Stimulated activated CD4-positive, alpha-beta T cell treated with anti-CD3 and anti-CD28 coated beads, TNF-alpha, amount 100 ng/mL, for 48 hours (primary cell): ENCODE measurements around the gene NXN.
"Not testable (repeated sequence)": the region's sequence is repeated elsewhere in the genome, so short reads cannot be mapped to it uniquely, and the experiment has no call there.

Source experiments
- DNase-seq, 3 donors: peaks; one replicate each; pipeline ENCODE4 v3.0.0-alpha.2; 2020; ENCODE audit warnings: low read depth in 3 of 3

The NXN gene

GRCh38 chr17:1006054-1006453 lies 26.5 kb upstream of the NXN start:
- no peak for DNase-seq

DNA sequence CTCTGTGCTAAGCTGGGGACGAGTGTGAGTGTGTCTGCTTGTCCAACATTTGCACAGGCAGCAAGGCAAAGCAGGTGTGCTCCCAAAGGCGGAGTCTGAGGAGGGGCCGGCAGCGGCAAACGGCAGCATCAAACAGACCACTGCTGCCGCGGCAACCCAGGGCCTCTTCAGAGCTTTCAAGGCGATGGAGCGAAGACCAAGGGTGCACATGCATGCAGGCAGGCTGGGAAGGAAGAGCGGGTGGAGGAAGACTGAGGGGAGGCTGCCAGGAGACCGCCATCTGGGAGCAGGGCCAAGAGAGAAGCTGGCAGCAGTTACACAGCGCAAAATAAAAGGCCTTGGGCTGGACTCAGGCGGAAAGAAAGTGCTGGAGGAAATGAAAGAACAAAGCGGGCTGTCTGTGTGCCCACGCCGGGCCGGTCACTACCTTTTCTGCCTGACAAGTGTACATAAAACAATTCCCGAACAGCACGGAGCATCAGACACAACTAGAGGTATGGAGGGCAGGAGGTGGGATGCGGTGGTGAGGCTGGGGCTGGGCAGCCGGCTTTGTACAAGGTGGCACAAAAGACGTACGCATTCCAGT lies 25.9 kb upstream of the NXN start:
- DNase-seq, result no peak

GRCh38 chr17:1004769-1005295 lies 25.3 kb upstream of the NXN start:
- DNase-seq, result no peak

- DNase-seq, result no peak
These were observed 24.6 kb upstream of the NXN start for GRCh38 chr17:1003972-1004768.

DNA sequence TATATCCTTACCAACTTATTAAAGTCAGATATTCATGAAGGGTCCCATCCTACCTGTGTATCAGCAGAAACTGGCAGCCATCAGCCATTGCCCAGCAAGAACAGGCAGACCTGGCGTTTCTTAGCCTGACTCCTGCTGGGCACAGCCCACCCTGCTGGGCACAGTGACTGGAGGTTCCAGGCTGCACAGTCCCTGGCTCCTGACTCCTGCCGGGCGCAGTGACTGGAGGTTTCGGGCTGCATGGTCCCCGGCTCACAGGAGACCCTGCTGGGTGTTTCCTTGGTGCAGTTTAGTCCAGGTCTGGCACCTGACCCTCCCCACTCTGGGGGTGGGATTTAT lies 24.0 kb upstream of the NXN start:
- no peak for DNase-seq

DNA sequence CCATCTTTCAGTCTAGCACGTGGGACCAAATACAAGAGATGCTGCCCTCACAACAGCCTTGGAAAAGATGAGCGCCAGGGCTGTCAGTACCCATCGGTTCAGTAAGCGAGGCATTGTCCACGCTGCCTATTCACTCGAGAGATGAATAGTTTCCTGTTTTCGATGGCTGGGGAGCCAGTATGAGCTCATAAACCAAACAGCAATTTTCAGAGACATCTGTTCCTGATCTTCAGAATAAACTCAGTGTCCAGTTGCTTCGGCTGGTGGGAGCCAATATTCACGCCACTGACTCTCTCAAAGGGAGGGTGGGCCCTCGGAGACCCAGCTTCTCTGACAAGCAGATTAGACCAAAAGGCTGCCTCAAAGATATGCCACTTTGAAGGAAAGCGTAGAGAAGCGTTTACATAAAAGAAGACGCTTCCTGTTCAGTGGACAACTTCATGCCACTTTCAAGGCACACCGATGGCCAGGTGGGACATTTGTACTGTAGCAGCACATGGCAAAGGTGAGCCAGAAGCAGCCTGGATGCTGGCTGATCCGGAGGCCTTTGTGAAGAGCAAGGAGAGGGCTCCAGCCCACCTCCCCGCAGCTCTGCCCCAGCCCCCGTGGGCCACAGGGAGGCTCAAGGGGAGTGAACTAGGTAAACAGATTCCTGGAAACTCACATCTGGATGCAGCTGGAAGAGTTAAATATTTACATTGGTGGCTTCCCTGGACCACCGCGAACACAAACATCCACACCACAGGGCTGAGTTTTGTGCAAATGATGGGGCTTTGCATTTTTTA lies 23.4 kb upstream of the NXN start:
- no peak for DNase-seq

DNA sequence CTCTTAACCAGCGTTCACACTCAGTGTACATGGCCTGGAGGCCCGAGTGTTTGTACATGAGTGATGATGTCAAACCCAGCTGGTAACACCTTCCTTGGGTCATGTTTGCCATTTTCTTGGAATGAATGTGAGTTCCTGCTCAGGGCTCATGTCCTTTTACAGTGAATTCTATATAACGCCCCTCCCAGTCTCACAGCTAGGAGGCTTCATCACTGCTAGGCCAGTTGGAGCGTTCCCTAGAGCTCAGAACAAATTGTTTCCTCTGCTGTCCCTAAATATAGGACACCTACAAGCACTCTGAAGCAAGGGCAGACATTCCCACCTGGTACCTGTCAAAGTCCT lies 22.8 kb upstream of the NXN start:
- no peak for DNase-seq

DNA sequence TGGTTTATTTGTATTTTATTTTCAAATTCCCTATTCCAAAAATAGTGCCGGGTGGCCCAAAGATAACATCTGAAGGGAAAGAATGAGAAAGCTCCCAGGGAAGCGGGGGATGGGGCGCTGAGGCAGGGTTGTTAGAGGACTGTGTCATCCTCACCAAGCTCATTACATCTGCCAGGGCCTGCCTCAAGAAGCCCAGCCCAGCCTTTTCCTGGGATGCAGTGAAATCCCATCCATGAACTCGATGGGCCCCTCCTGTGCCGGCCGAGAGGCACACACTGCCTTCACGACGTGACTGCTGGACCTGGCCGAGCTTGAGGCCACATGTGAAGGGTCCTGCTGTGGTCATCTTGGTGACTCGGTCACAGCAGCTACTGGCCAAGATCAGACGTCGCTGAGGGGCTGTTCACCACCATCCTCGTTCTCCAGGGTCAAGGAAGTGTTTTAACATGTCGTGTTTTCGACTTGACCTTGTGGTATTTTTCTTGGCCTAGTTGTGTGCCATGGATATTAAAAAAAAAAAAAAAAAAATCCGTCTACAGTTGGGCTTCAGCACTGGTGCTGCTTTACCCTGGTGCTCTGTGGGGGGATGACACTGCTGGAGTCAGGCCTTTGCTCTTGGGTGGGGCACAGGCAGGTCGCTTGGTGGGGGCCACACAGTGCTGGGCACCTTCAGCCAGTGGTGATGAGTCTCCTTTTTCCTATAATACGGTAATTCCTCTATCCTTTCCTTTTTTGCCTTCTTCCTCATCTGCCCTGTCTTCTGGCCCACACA lies 22.2 kb upstream of the NXN start:
- no peak for DNase-seq

- no peak for DNase-seq
These were observed 21.3 kb upstream of the NXN start for GRCh38 chr17:1000597-1001461.

GRCh38 chr17:998111-998510 lies 18.5 kb upstream of the NXN start:
- DNase-seq, result no peak

- peak; percentile 76 to 89 (median 88) for DNase-seq
These were observed 17.2 kb upstream of the NXN start, which contains the start of gene TIMM22 for GRCh38 chr17:996554-997344. Gene TIMM22 (plus strand): TSS chr17:997129. CDS start chr17:997143, 14 bp downstream.

DNA sequence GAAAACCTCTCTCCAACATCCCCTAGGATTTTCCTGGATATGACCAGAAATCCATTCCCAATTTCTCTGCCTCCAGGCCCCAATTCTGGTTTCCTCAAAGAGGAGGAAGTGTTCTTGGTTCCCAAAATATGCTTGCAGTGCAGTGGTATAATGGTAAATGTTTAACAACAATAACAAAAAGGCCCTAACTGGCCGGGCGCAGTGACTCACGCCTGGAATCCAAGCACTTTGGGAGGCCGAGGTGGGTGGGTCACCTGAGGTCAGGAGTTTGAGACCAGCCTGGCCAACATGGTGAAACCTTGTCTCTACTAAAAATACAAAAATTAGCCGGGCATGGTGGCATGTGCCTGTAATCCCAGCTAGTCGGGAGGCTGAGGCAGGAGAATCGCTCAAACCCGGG lies 15.7 kb upstream of the NXN start:
- DNase-seq, result not testable (repeated sequence)

DNA sequence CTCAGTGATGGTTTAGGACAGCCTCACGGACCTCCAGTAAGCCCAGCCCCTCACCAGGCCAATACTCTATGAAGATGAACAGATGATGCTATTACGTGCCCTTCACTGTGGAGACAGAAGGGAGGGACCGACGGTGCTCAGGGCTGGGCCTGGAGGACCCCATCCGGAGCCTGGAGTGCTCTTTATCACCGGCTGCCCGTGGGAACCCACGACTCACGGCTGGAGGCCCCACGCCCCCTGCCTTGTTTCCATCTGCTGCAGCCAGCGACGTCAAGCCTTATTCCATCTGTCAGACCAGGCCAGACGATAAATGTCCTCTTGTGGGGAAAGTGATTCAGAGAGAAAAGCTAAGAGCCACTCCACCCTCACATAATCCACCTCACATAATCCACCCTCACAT lies 13.4 kb upstream of the NXN start:
- DNase-seq, result no peak

GRCh38 chr17:988561-988960 lies 9.0 kb upstream of the NXN start:
- no peak for DNase-seq

DNA sequence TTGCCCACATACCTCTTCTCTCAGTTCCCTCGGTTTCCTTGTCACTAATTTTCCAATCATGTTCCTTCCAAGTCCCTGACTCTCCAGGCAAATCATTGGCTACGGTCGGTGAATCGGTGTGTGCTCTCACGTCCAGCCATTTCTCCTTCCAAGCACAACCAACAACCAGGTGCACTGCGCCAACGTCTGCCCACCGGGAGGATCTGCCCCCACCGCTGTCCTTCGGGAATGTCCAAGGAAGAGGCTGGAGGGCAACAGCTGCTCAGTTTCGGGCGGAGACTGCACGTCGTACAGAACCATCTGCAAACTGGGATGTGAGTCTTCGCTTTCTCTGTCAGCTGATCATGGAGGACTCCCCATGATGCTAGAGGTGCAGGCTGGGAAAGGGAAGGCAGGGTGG lies 8.4 kb upstream of the NXN start:
- DNase-seq, result no peak

DNA sequence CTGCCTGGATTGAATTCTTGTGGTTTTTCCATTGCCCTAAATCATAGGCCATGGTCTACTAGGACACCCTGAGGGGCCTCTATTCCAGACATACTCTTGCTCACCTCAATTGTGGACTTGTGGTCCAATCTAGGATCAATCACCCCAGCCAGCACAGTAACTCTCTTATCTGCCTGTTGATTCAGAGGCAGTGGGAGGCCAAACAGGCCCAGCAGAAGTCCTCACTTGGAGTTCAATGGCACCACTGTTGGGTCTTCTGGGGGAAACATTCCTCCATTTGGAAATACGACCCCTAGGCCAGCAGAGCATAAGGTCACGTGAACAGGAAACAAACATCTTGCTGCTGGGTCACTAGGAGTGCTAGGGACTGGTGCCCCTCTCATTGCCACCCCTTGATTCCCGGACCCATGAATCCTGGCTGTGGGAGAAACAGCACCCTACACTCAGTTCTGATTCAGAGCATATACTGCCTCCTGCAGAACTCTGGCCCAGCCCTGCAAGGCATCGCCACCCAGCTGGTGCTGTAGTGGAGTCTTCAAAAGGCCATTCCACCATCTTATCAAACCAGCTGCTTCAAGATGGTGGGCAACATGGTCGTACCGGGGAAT lies 6.8 kb upstream of the NXN start:
- DNase-seq, result no peak

DNA sequence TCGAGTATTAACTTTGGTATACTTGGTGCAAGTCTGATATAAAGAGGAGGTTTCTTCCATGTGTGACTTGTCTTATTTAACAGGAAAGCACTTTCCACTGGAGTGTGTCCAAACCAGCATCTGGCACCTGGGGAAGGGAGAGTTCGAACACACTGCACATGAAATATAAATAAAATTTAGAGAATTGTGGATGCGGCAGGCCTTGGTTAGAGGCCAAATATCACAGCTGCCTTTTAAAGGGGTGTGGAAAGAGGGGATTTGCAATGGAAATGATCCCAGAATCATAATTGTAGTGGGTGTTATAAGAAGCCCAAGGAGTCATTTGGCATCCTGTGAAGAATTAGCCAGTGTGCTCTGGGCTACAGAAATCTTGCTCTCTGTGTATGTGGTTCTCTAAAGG lies 4.3 kb upstream of the NXN start:
- no peak for DNase-seq

GRCh38 chr17:981292-981658 lies 1.7 kb upstream of the NXN start:
- DNase-seq, result no peak

DNA sequence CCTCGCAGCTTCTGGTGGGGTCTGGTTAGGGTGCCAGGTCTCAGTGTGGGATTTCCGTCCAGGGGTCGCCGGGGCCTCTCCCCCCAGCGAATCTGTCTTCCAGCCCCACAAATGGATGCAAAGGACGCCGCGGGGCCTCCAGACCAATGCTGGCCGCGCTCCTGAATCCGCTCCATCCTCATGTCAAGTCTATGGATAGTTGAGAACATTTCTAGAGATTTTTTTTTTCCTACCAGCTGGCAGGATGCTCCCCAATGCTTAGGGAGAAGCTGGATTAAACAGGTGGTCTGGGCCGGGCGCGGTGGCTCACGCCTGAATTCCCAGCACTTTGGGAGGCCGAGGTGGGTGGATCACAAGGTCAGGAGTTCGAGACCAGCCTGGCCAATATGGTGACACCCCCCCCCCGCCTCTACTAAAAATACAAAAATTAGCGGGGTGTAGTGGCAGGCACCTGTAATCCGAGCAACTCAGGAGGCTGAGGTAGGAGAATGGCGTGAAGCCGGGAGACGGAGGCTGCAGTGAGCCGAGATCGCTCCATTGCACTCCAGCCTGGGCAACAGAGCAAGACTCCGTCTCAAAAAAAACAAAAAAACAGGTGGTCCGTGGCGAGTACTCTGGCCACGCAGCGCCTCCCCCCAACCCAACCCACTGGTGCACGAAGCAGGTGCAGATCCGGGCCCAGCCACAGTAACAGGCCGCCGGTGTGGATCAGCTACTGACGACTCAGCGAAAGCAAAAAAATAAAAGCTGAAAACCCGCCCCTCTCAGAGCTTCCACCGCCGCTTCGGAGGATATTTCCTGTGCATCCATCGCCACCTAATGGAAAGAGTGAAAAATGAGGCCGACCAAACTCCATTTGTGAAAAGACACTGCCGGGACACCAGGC lies 1.1 kb upstream of the NXN start:
- DNase-seq, result peak; percentile 51 to 60 (median 59)
